K562 (cell line): ENCODE results near the gene IRAK3. TPM values are rescaled to one million over a fixed set of nuclear protein-coding genes. Genes with fewer than 3 reads are reported as not detected.

Experiments used
- BCL6 ChIP-seq: fragments of 250-450 bp; sonication (Bioruptor Pico); IDR thresholded peaks from 2 replicates; pipeline ENCODE4 v1.4.0; 2020
- ELF2 ChIP-seq: fragments of 250-450 bp; sonication (Bioruptor Pico); IDR thresholded peaks from 2 replicates; pipeline ENCODE4 v1.5.0; 2021; ENCODE audit warnings: mild to moderate bottlenecking
- ETS1 ChIP-seq: conservative IDR thresholded peaks from 2 replicates; pipeline ENCODE4 v1.6.1; 2011; ENCODE audit warnings: low read depth, mild to moderate bottlenecking, low read length; ENCODE audit not compliant: control insufficient read depth
- MYBL2 ChIP-seq, 2 experiments: fragments of 450-650 bp in 1 of 2; sonication (generic) in 1 of 2; formaldehyde crosslinking in 1 of 2; IDR thresholded peaks; 2 replicates each; pipeline versions ENCODE4 v1.6.1 to v1.8.1; 2017 to 2022; ENCODE audit warnings: borderline replicate concordance in 1 of 2, inconsistent platforms in 1 of 2, low read depth in 1 of 2, mild to moderate bottlenecking in 1 of 2, missing genetic modification reagents in 1 of 2, moderate library complexity in 1 of 2
- NCOA2 ChIP-seq, 2 experiments: fragments of 450-650 bp; IDR thresholded peaks; 2 replicates each; pipeline ENCODE4 v1.6.1; 2018; ENCODE audit warnings: mild to moderate bottlenecking in 2 of 2, moderate library complexity in 1 of 2; ENCODE audit not compliant: partially characterized antibody in 2 of 2
- NEUROD1 ChIP-seq: fragments of 150-350 bp; IDR thresholded peaks from 2 replicates; pipeline ENCODE4 v1.6.1; 2014; ENCODE audit warnings: borderline replicate concordance, low read length, low read depth; ENCODE audit not compliant: partially characterized antibody
- NFE2 ChIP-seq: IDR thresholded peaks from 2 replicates; pipeline ENCODE4 v1.6.1; 2014; ENCODE audit warnings: antibody characterized with exemption, low read depth
- NFRKB ChIP-seq: fragments of 450-650 bp; IDR thresholded peaks from 2 replicates; pipeline ENCODE4 v1.6.1; 2016; ENCODE audit warnings: low read depth
- NFXL1 ChIP-seq: fragments of 450-650 bp; formaldehyde crosslinking; IDR thresholded peaks from 2 replicates; pipeline ENCODE4 v1.4.0; 2021; ENCODE audit warnings: mild to moderate bottlenecking
- PCBP2 ChIP-seq: fragments of 200-400 bp; formaldehyde crosslinking; IDR thresholded peaks from 2 replicates; pipeline ENCODE4 v1.6.1; 2018; ENCODE audit warnings: low read length, low read depth, mild to moderate bottlenecking, moderate library complexity; ENCODE audit not compliant: poor library complexity, severe bottlenecking
- STAT5A ChIP-seq: IDR thresholded peaks from 2 replicates; pipeline ENCODE4 v1.6.1; 2012; ENCODE audit warnings: low read length, inconsistent platforms, borderline replicate concordance
- TARDBP ChIP-seq: fragments of 450-650 bp; IDR thresholded peaks from 2 replicates; pipeline ENCODE4 v1.6.1; 2016
- TRIM25 ChIP-seq: fragments of 450-650 bp; IDR thresholded peaks from 2 replicates; pipeline ENCODE4 v1.7.0; 2016; ENCODE audit warnings: borderline replicate concordance
- YBX1 ChIP-seq: fragments of 450-650 bp; IDR thresholded peaks from 2 replicates; pipeline ENCODE4 v1.7.1; 2016; ENCODE audit warnings: mild to moderate bottlenecking
- ZBTB1 ChIP-seq: sonication (generic); formaldehyde crosslinking; IDR thresholded peaks from 2 replicates; pipeline ENCODE4 v1.8.1; 2023; ENCODE audit warnings: missing genetic modification reagents, low read depth, mild to moderate bottlenecking, borderline replicate concordance
- ZMIZ1 ChIP-seq, 2 experiments: fragments of 150-350 bp in 1 of 2; IDR thresholded peaks; 2 replicates each; pipeline ENCODE4 v1.6.1; 2012 to 2016; ENCODE audit warnings: low read depth in 2 of 2, low read length in 2 of 2, mild to moderate bottlenecking in 1 of 2, moderate library complexity in 1 of 2
- ZNF121 ChIP-seq: sonication (generic); formaldehyde crosslinking; conservative IDR thresholded peaks from 2 replicates; pipeline ENCODE4 v1.8.0; 2022; ENCODE audit warnings: missing genetic modification reagents
- ZNF184 ChIP-seq: sonication (generic); formaldehyde crosslinking; IDR thresholded peaks from 2 replicates; pipeline ENCODE4 v1.5.0; 2020; ENCODE audit warnings: missing genetic modification reagents
- ZNF316 ChIP-seq: fragments of 450-650 bp; IDR thresholded peaks from 2 replicates; pipeline ENCODE4 v1.6.1; 2016
- ZNF583 ChIP-seq: fragments of 250-450 bp; sonication (Bioruptor Pico); IDR thresholded peaks from 2 replicates; pipeline ENCODE4 v1.4.0; 2020
- ZNF644 ChIP-seq: fragments of 200-800 bp; sonication (Bioruptor generic); IDR thresholded peaks from 2 replicates; pipeline ENCODE4 v1.6.1; 2016; ENCODE audit warnings: low read depth, missing genetic modification characterization, missing compliant biosample characterization
- polyA plus RNA-seq, 8 experiments: library from polyadenylated mRNA; depleted of rRNA in 4 of 8; stranded (reverse) in 5 of 8; unstranded in 3 of 8; fragments of >200 nt; fragmentation: Nextera tagmentation in 2 of 8; fragmentation: Illumina TruSeq in 1 of 8; extraction: Ambion mirVana in 2 of 8; extraction: Trizol in 1 of 8; gene quantifications; 2 replicates each; pipeline versions ENCODE4 v1.2.1 to v1.2.3, GENCODE V29; 2011 to 2014; ENCODE audit warnings: inconsistent platforms in 1 of 8, missing spikeins in 1 of 8
- total RNA-seq, 7 experiments: library from RNA; depleted of rRNA in 6 of 7; stranded (reverse); fragments of >200 nt in 6 of 7; fragmentation: Illumina TruSeq in 2 of 7; extraction: Trizol in 2 of 7; gene quantifications; 2 replicates each; pipeline versions ENCODE4 v1.2.1 to v1.2.3, GENCODE V29; 2011 to 2021; ENCODE audit warnings: low replicate concordance in 1 of 7

IRAK3 gene
- total and polyA plus RNA-seq, 9 of the 15 experiments (the other 6 are each of a cell fraction or from before 2014, with no cell fraction given): 0.06 to 0.09 (median 0.07) TPM; not detected in 6

- no peak for TF ChIP-seq TRIM25
- peak; percentile 20 for TF ChIP-seq NEUROD1
- TF ChIP-seq ZMIZ1 (IDR thresholded peaks at IDR 0.05; ENCODE audit: low read depth in 2 of 2, low read length in 2 of 2): no peak
- peak; percentile 93 for TF ChIP-seq STAT5A
- TF ChIP-seq ZNF644 (tag): no peak
- 0 out of 2 replicates have a peak, but pooled peaks have one; percentile 23 for TF ChIP-seq TARDBP
- no peak for TF ChIP-seq NFXL1 (CRISPR knock-in tag)
- TF ChIP-seq MYBL2 (IDR thresholded peaks at IDR 0.05; ENCODE audit: low read depth): no peak
- no peak for TF ChIP-seq MYBL2 (CRISPR knock-in tag; IDR thresholded peaks at IDR 0.05; ENCODE audit: borderline replicate concordance)
- TF ChIP-seq ELF2 (CRISPR knock-in tag): peak; percentile 79; the same call in 1 of the 2 replicates
- no peak for TF ChIP-seq PCBP2
- peak; percentile 81; the same call in 1 of the 2 replicates for TF ChIP-seq BCL6 (CRISPR knock-in tag)
- peak; percentile 77 for TF ChIP-seq NFRKB
- TF ChIP-seq NFE2: peak; percentile 77
- no peak for TF ChIP-seq ETS1
- no peak for TF ChIP-seq NCOA2 (IDR thresholded peaks at IDR 0.05; ENCODE audit: partially characterized antibody in 2 of 2)
- peak; percentile 59 for TF ChIP-seq ZNF316
- no peak for TF ChIP-seq ZNF583 (CRISPR knock-in tag)
- no peak for TF ChIP-seq ZNF121 (CRISPR knock-in tag)
- TF ChIP-seq YBX1: no peak
- TF ChIP-seq ZNF184 (CRISPR knock-in tag): no peak
- TF ChIP-seq ZBTB1: no peak
These were observed 113.2 kb downstream of the IRAK3 start, which contains the start of gene HELB (continued) for GRCh38 chr12:66301944-66302826.
